Adrenal gland (tissue), 12 donors: ENCODE data around the gene MZB1. TPM values are rescaled to one million over a fixed set of nuclear protein-coding genes. Genes with fewer than 3 reads are reported as not detected.
"Not testable (repeated sequence)": the region's sequence is repeated elsewhere in the genome, so short reads cannot be mapped to it uniquely, and the experiment has no call there.

Experiments used
- DNase-seq, 7 donors: peaks; one replicate each; pipeline ENCODE4 v3.0.0-alpha.2; 2019 to 2020
- H3K27ac ChIP-seq, 5 donors: fragments of 200-600 bp; sonication (generic) in 4 of 5; 1 replicate in 3 of 5; 2 replicates in 2 of 5; pipeline versions ENCODE4 v1.5.1 to v1.8.0; 2016 to 2020; ENCODE audit warnings: mild to moderate bottlenecking in 1 of 5
- H3K27me3 ChIP-seq: fragments of 200-600 bp; 2 replicates; pipeline ENCODE4 v1.8.0; 2021
- H3K36me3 ChIP-seq, 2 donors: fragments of 200-600 bp; replicated peaks in 1 of 2; 1 replicate in 1 of 2; 2 replicates in 1 of 2; pipeline versions ENCODE4 v1.5.1 to v1.8.0; 2018 to 2022
- H3K4me1 ChIP-seq, 2 donors: fragments of 200-600 bp; replicated peaks in 1 of 2; 1 replicate in 1 of 2; 2 replicates in 1 of 2; pipeline versions ENCODE4 v1.5.1 to v1.8.0; 2018 to 2021
- H3K4me3 ChIP-seq, 4 donors: fragments of 200-600 bp; sonication (generic) in 3 of 4; one replicate each; pipeline ENCODE4 v1.5.1; 2016 to 2018
- H3K9me3 ChIP-seq, 3 donors: fragments of 200-600 bp; sonication (generic) in 1 of 3; replicated peaks in 1 of 3; 1 replicate in 2 of 3; 2 replicates in 1 of 3; pipeline versions ENCODE4 v1.5.1 to v1.8.0; 2016 to 2021
- CTCF ChIP-seq, 6 experiments: fragments of 450-650 bp in 4 of 6; fragments of 200-600 bp in 2 of 6; sonication (generic) in 1 of 6; IDR thresholded peaks; 1 replicate in 5 of 6; 2 replicates in 1 of 6; pipeline versions ENCODE4 v1.5.1 to v1.8.0; 2016 to 2021; ENCODE audit warnings: antibody characterized with exemption in 6 of 6, mild to moderate bottlenecking in 2 of 6, moderate library complexity in 1 of 6
- POLR2A ChIP-seq, 2 donors: fragments of 450-650 bp; IDR thresholded peaks; one replicate each; pipeline ENCODE4 v1.6.1; 2017; ENCODE audit warnings: antibody characterized with exemption in 2 of 2, mild to moderate bottlenecking in 2 of 2, moderate library complexity in 1 of 2
- WGBS, 4 donors: extraction: QIAGEN DNeasy Blood & Tissue Kit in 2 of 4; methylation state at CpG; one replicate each; pipeline versions ENCODE4 v1.1.5 to v1.1.7; 2013 to 2017; 5-methylcytosine and 5-hydroxymethylcytosine counted together
- intact Hi-C, 2 donors: fragments of 100-400 bp; cut with DNase I; formaldehyde crosslinking; loops; one replicate each; pipeline versions ENCODE4 v1.14.1 to v1.15.0; 2022 to 2023
- polyA plus RNA-seq, 3 donors: library from polyadenylated mRNA; stranded (reverse); fragments of 200-250 nt in 2 of 3; fragments of 350-450 nt in 1 of 3; fragmentation: Illumina TruSeq in 1 of 3; extraction: RNeasy Lipid Tissue Mini Kit (QIAGEN cat#74804) in 1 of 3; gene quantifications; one replicate each; pipeline ENCODE4 v1.2.3, GENCODE V29; 2013 to 2014
- total RNA-seq, 9 donors: library from RNA; depleted of rRNA in 4 of 9; stranded (reverse); fragments of >200 nt in 4 of 9; fragments of 120-200 nt in 1 of 9; fragmentation: NEBNext Ultra II Directional in 1 of 9; extraction: Animal tissue kit (Norgen Biotek cat#: 25700) in 1 of 9; gene quantifications; one replicate each; pipeline versions ENCODE4 v1.1.0 to v1.2.4, GENCODE V29; 2013 to 2023
- donor health status: healthy with polysubstance abuse.
- donor health status: Bipolar disorder and iron deficiency.
- donor health status: DM: yes; HTN: yes; CAD: no.
- donor health status: DM: no; HTN: no; CAD: no.
- donor health status: DM: no; HTN: no; CAD: no.
- donor health status: DM: yes; HTN: yes; CAD: no.

The MZB1 gene
- total and polyA plus RNA-seq, 12 donors = 0.35 to 7.7 (median 0.95) TPM; not detected in 3

GRCh38 chr5:139354186-139354585 is 35.5 kb downstream of the MZB1 start:
- WGBS, 4 donors = 80 to 96% (median 93%) methylated on average over 3 of the region's 3 CpGs
- H3K4me3 ChIP-seq = no peak overlapping the region
- peaks cover 0 to 4% of the 10 kb centered on the region in 2 donors for H3K36me3 ChIP-seq
- intact Hi-C loops = no loop called here
- no peaks in the 10 kb centered on the region for H3K27me3 ChIP-seq
- no peak for DNase-seq
- TF ChIP-seq CTCF (IDR thresholded peaks at IDR 0.05) = no peak
- H3K9me3 ChIP-seq = no peaks in the 10 kb centered on the region
- peaks cover 8 to 31% of the 10 kb centered on the region in 2 donors for H3K4me1 ChIP-seq
- no peak overlapping the region for H3K27ac ChIP-seq

- peaks cover 5 to 41% of the 10 kb centered on the region in 2 donors for H3K4me1 ChIP-seq
- H3K36me3 ChIP-seq, H3K4me3 ChIP-seq, DNase-seq, H3K27ac ChIP-seq, H3K27me3 ChIP-seq, H3K9me3 ChIP-seq: not testable (repeated sequence)
- intact Hi-C loops = loop anchor here in 1 of 2 donors (5.0 kb wide), 1 partner anchor 44 kb away; no protein-coding TSS in a partner anchor
- WGBS, 4 donors = 85 to 97% (median 93%) methylated on average over 9 of the region's 9 CpGs
Observed at GRCh38 chr5:139347863-139348262, 41.9 kb downstream of the MZB1 start.

GRCh38 chr5:139345442-139345841 is 44.3 kb downstream of the MZB1 start:
- not testable (repeated sequence) for DNase-seq, H3K9me3 ChIP-seq, H3K4me3 ChIP-seq, H3K36me3 ChIP-seq, H3K27me3 ChIP-seq, H3K27ac ChIP-seq
- peaks cover 8 to 49% of the 10 kb centered on the region in 2 donors for H3K4me1 ChIP-seq
- 89 to 93% (median 91%) methylated on average over 8 of the region's 8 CpGs for WGBS, 4 donors
- intact Hi-C loops = loop anchor here in 1 of 2 donors (5.0 kb wide), 1 partner anchor 47 kb away; no protein-coding TSS in a partner anchor

- 71 to 86% (median 78%) methylated on average over 2 of the region's 2 CpGs for WGBS, 4 donors
- H3K4me1 ChIP-seq = peaks cover 8 to 45% of the 10 kb centered on the region in 2 donors
Observed at GRCh38 chr5:139344177-139344576, 45.5 kb downstream of the MZB1 start.

GRCh38 chr5:139343476-139343875 is 46.2 kb downstream of the MZB1 start:
- TF ChIP-seq POLR2A (IDR thresholded peaks at IDR 0.05) (no peak), CTCF (IDR thresholded peaks at IDR 0.05) (no peak)
- Histone ChIP-seq H3K9me3 (no peaks in the 10 kb centered on the region), H3K4me3 (peak overlapping the region in 1 of 4 donors; percentile 55), H3K36me3 (no peaks in the 10 kb centered on the region), H3K27ac (peak overlapping the region in 3 of 5 donors; percentile 23 to 98 (median 94)), H3K27me3 (no peaks in the 10 kb centered on the region), H3K4me1 (peaks cover 8 to 40% of the 10 kb centered on the region in 2 donors)
- no peak for DNase-seq
- 73 to 76% (median 74%) methylated on average over 9 of the region's 9 CpGs for WGBS, 4 donors
- intact Hi-C loops = no loop called here

More at GRCh38 chr5:139344177-139344576, 45.5 kb downstream of the MZB1 start:
- TF ChIP-seq POLR2A (IDR thresholded peaks at IDR 0.05) = no peak
- no peak for TF ChIP-seq CTCF (IDR thresholded peaks at IDR 0.05)
- intact Hi-C loops = no loop called here
- Histone ChIP-seq H3K36me3 (no peaks in the 10 kb centered on the region), H3K4me3 (peak overlapping the region in 1 of 4 donors; percentile 55), H3K9me3 (no peaks in the 10 kb centered on the region), H3K27ac (no peak overlapping the region), H3K27me3 (no peaks in the 10 kb centered on the region)
- no peak for DNase-seq
